ENCODE measurements around the gene VEZT.

The VEZT gene

DNA sequence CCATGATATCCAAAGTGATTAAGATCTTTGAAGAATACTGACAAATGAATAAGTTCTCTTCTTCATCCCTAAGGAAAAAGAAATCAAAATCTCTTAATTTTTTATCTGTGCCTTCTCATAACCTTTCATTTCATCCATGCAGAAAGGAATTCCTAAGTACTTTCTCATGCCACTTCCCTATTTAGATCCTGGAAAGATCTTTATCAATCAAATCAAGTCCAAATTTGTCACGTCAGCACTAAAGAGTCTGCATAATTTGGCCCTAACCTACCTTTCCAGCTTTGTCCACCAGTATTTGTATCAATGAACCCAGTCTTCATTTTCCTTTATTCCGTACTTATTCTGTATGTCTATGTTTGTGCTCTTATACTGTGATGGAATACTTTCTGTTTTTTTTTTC, 41.2 kb downstream of the VEZT start:
- Histone ChIP-seq H3K79me2 (ENCODE audit: control insufficient read depth, low read length) (peaks cover 27% of the 10 kb centered on the region), H3K4me2 (ENCODE audit: low read length) (no peak overlapping the region), H3K9me2 (replicated peaks; ENCODE audit: control insufficient read depth, low read length) (no peaks in the 10 kb centered on the region), H3K27ac (ENCODE audit: low read depth, low read length) (no peak overlapping the region), H3K9me3 (ENCODE audit: control insufficient read depth, insufficient read depth, low read length) (no peaks in the 10 kb centered on the region), H4K20me1 (ENCODE audit: control insufficient read depth, insufficient read depth, low read depth, low read length) (no peaks in the 10 kb centered on the region), H3K4me3 (ENCODE audit: low read length) (no peak overlapping the region), H3K36me3 (ENCODE audit: control insufficient read depth, low read length) (peaks cover 90% of the 10 kb centered on the region), H3K27me3 (ENCODE audit: control insufficient read depth, low read length) (no peaks in the 10 kb centered on the region), H3K4me1 (ENCODE audit: control insufficient read depth, low read length) (no peaks in the 10 kb centered on the region), H3F3A (ENCODE audit: control insufficient read depth, insufficient read depth) (no peaks in the 10 kb centered on the region; the same call in 1 of the 2 replicates)
- TF ChIP-seq, protein P1, sequence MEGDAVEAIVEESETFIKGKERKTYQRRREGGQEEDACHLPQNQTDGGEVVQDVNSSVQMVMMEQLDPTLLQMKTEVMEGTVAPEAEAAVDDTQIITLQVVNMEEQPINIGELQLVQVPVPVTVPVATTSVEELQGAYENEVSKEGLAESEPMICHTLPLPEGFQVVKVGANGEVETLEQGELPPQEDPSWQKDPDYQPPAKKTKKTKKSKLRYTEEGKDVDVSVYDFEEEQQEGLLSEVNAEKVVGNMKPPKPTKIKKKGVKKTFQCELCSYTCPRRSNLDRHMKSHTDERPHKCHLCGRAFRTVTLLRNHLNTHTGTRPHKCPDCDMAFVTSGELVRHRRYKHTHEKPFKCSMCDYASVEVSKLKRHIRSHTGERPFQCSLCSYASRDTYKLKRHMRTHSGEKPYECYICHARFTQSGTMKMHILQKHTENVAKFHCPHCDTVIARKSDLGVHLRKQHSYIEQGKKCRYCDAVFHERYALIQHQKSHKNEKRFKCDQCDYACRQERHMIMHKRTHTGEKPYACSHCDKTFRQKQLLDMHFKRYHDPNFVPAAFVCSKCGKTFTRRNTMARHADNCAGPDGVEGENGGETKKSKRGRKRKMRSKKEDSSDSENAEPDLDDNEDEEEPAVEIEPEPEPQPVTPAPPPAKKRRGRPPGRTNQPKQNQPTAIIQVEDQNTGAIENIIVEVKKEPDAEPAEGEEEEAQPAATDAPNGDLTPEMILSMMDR (IDR thresholded peaks at IDR 0.05; ENCODE audit: low read depth, low read length, poor library complexity, severe bottlenecking), result no peak
- TF ChIP-seq EZH2phosphoT487 (IDR thresholded peaks at IDR 0.05; ENCODE audit: borderline replicate concordance, low read length), result no peak

GRCh38 chr12:95259368-95259767, 41.8 kb downstream of the VEZT start:
- H3K36me3 ChIP-seq (ENCODE audit: control insufficient read depth, low read length), result peaks cover 90% of the 10 kb centered on the region
- peaks cover 27% of the 10 kb centered on the region for H3K79me2 ChIP-seq (ENCODE audit: control insufficient read depth, low read length)
- no peaks in the 10 kb centered on the region for H3K9me2 ChIP-seq (replicated peaks; ENCODE audit: control insufficient read depth, low read length)
- H3K4me3 ChIP-seq (ENCODE audit: low read length), result no peak overlapping the region
- no peaks in the 10 kb centered on the region for H4K20me1 ChIP-seq (ENCODE audit: control insufficient read depth, insufficient read depth, low read depth, low read length)
- no peak overlapping the region for H3K4me2 ChIP-seq (ENCODE audit: low read length)
- H3K4me1 ChIP-seq (ENCODE audit: control insufficient read depth, low read length), result no peaks in the 10 kb centered on the region
- no peaks in the 10 kb centered on the region for H3K9me3 ChIP-seq (ENCODE audit: control insufficient read depth, insufficient read depth, low read length)
- H3F3A ChIP-seq (ENCODE audit: control insufficient read depth, insufficient read depth), result no peaks in the 10 kb centered on the region; the same call in 1 of the 2 replicates
- no peaks in the 10 kb centered on the region for H3K27me3 ChIP-seq (ENCODE audit: control insufficient read depth, low read length)
- no peak for TF ChIP-seq EZH2phosphoT487 (IDR thresholded peaks at IDR 0.05; ENCODE audit: borderline replicate concordance, low read length)
- TF ChIP-seq, protein P1 (IDR thresholded peaks at IDR 0.05; ENCODE audit: low read depth, low read length, poor library complexity, severe bottlenecking), result no peak
- H3K27ac ChIP-seq (ENCODE audit: low read depth, low read length), result no peak overlapping the region

GRCh38 chr12:95261109-95261508, 43.5 kb downstream of the VEZT start:
- TF ChIP-seq EZH2phosphoT487 (IDR thresholded peaks at IDR 0.05; ENCODE audit: borderline replicate concordance, low read length), result no peak
- TF ChIP-seq, protein P1 (IDR thresholded peaks at IDR 0.05; ENCODE audit: low read depth, low read length, poor library complexity, severe bottlenecking), result no peak
- Histone ChIP-seq H3K79me2 (ENCODE audit: control insufficient read depth, low read length) (peaks cover 23% of the 10 kb centered on the region), H3K9me2 (replicated peaks; ENCODE audit: control insufficient read depth, low read length) (no peaks in the 10 kb centered on the region), H3K9me3 (ENCODE audit: control insufficient read depth, insufficient read depth, low read length) (no peaks in the 10 kb centered on the region), H3K4me2 (ENCODE audit: low read length) (no peak overlapping the region), H3K4me1 (ENCODE audit: control insufficient read depth, low read length) (no peaks in the 10 kb centered on the region), H3K27ac (ENCODE audit: low read depth, low read length) (no peak overlapping the region), H4K20me1 (ENCODE audit: control insufficient read depth, insufficient read depth, low read depth, low read length) (no peaks in the 10 kb centered on the region), H3K36me3 (ENCODE audit: control insufficient read depth, low read length) (peaks cover 87% of the 10 kb centered on the region), H3K4me3 (ENCODE audit: low read length) (no peak overlapping the region), H3K27me3 (ENCODE audit: control insufficient read depth, low read length) (no peaks in the 10 kb centered on the region), H3F3A (ENCODE audit: control insufficient read depth, insufficient read depth) (peaks cover under 1% of the 10 kb centered on the region; the same call in 1 of the 2 replicates)

Measured in DOHH2 (cell line).